ENCODE measurements around the gene NCOA1. TPM values are rescaled to one million over a fixed set of nuclear protein-coding genes. Genes with fewer than 3 reads are reported as not detected.

NCOA1 gene
- total and polyA plus RNA-seq, 2 of the 4 experiments (the other 2 are of a cell fraction): 6.7 to 11.3 TPM

DNA sequence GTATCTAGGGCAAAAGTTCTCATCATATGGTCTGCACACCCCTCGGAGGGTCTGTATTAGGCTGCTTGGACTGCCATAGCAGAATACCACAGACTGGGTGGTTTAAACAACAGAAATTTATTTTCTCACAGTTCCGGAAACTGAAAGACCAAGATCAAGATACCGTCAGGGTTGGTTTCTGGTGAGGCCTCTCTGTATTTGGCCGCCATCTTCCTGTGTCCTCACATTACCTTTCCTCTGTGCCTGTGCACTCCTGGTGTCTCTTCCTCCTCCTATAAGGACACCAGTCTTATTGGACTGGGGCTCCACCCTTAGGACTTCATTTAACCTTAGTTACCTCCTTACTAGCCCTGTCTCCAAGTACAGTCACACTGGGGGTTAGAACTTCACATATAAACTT lies 132.5 kb downstream of the NCOA1 start:
- Histone ChIP-seq H2AFZ (replicated peaks; ENCODE audit: low read length, poor library complexity) (no peak overlapping the region), H3K27ac (ENCODE audit: insufficient read depth, low read length) (no peak overlapping the region), H3K4me2 (ENCODE audit: low read depth, low read length) (no peak overlapping the region), H3K9me1 (ENCODE audit: insufficient read depth, low read length) (no peaks in the 10 kb centered on the region), H4K20me1 (ENCODE audit: insufficient read depth, low read length) (no peaks in the 10 kb centered on the region), H3K9me3 (ENCODE audit: control insufficient read depth, insufficient read depth, low read length) (no peaks in the 10 kb centered on the region), H4K8ac (ENCODE audit: low read depth in 2 of 2, low read length in 2 of 2) (no peak overlapping the region), H3K36me3 (ENCODE audit: control insufficient read depth, insufficient read depth, low read length) (no peaks in the 10 kb centered on the region), H3K79me1 (ENCODE audit: low read depth in 1 of 2, low read length in 2 of 2) (peaks cover 4 to 6% of the 10 kb centered on the region in 2 experiments; a peak in 2 of 4 replicates), H3K14ac (replicated peaks; ENCODE audit: low read depth, low read length) (no peak overlapping the region), H4K5ac (ENCODE audit: low read depth, low read length) (no peak overlapping the region), H2BK5ac (ENCODE audit: low read depth, low read length, poor library complexity, severe bottlenecking) (no peak overlapping the region), H2BK120ac (ENCODE audit: low read depth, low read length) (no peak overlapping the region), H3K4ac (ENCODE audit: low read depth, low read length) (no peak overlapping the region), H2BK15ac (ENCODE audit: low read depth, low read length) (no peak overlapping the region), H3K18ac (ENCODE audit: low read depth, low read length) (no peak overlapping the region), H2AK5ac (ENCODE audit: low read depth, low read length) (no peak overlapping the region), H3K27me3 (ENCODE audit: control insufficient read depth, insufficient read depth, low read length) (no peaks in the 10 kb centered on the region), H2BK20ac (ENCODE audit: low read depth, low read length) (no peak overlapping the region), H3K9ac (ENCODE audit: low read depth, low read length) (no peak overlapping the region), H3K4me1 (ENCODE audit: control insufficient read depth, insufficient read depth, low read length) (no peaks in the 10 kb centered on the region), H3K56ac (ENCODE audit: extremely low read depth, insufficient read depth, low read length) (no peak overlapping the region), H3K4me3 (ENCODE audit: insufficient read depth, low read depth, low read length) (no peak overlapping the region), H2AK9ac (replicated peaks; ENCODE audit: low read depth, low read length, poor library complexity) (no peak overlapping the region), H4K91ac (ENCODE audit: insufficient read depth, low read depth, low read length) (no peak overlapping the region), H3K23ac (ENCODE audit: low read depth, low read length) (no peak overlapping the region)
- DNase-seq (no peak), ATAC-seq (ENCODE audit: low read depth) (no peak)
- WGBS, 2 experiments (ENCODE audit: extremely low coverage in 2 of 2, insufficient read length in 1 of 2): 100% methylated on average over 2 of the region's 4 CpGs; no CpG with 5 or more reads in 1 of the 2 experiments
- BruUV-seq (replicated peaks): no TSS peak
- in situ Hi-C loops (cut with MboI; ENCODE audit: low sequenced_read_pairs) (no loop called here), dilution Hi-C loops (cut with HindIII; ENCODE audit: low sequenced_read_pairs, unreplicated experiment) (no loop called here), intact Hi-C loops (cut with micrococcal nuclease) (no loop called here)
- TF ChIP-seq RCOR1 (IDR thresholded peaks at IDR 0.05; ENCODE audit: insufficient replicate concordance, low read length) (no peak), FOS (IDR thresholded peaks at IDR 0.05; ENCODE audit: low read depth, low read length) (no peak), POLR2A (IDR thresholded peaks at IDR 0.05; ENCODE audit: low read depth, low read length) (no peak), RFX5 (IDR thresholded peaks at IDR 0.05; ENCODE audit: low read depth, low read length) (no peak), CHD1 (IDR thresholded peaks at IDR 0.05; ENCODE audit: low read depth, low read length) (no peak), MAFK (IDR thresholded peaks at IDR 0.05; ENCODE audit: low read depth, low read length) (no peak), NFE2L2 (IDR thresholded peaks at IDR 0.05; ENCODE audit: low read depth, low read length) (no peak), CEBPB (IDR thresholded peaks at IDR 0.05; ENCODE audit: low read depth, low read length) (no peak), BHLHE40 (IDR thresholded peaks at IDR 0.05; ENCODE audit: low read depth, low read length) (no peak), MAZ (IDR thresholded peaks at IDR 0.05; ENCODE audit: borderline replicate concordance, low read depth, low read length) (no peak)
- TF ChIP-seq, protein P1, sequence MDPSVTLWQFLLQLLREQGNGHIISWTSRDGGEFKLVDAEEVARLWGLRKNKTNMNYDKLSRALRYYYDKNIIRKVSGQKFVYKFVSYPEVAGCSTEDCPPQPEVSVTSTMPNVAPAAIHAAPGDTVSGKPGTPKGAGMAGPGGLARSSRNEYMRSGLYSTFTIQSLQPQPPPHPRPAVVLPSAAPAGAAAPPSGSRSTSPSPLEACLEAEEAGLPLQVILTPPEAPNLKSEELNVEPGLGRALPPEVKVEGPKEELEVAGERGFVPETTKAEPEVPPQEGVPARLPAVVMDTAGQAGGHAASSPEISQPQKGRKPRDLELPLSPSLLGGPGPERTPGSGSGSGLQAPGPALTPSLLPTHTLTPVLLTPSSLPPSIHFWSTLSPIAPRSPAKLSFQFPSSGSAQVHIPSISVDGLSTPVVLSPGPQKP (IDR thresholded peaks at IDR 0.05; ENCODE audit: borderline replicate concordance, low read depth, low read length): no peak
- TF ChIP-seq, protein P2, sequence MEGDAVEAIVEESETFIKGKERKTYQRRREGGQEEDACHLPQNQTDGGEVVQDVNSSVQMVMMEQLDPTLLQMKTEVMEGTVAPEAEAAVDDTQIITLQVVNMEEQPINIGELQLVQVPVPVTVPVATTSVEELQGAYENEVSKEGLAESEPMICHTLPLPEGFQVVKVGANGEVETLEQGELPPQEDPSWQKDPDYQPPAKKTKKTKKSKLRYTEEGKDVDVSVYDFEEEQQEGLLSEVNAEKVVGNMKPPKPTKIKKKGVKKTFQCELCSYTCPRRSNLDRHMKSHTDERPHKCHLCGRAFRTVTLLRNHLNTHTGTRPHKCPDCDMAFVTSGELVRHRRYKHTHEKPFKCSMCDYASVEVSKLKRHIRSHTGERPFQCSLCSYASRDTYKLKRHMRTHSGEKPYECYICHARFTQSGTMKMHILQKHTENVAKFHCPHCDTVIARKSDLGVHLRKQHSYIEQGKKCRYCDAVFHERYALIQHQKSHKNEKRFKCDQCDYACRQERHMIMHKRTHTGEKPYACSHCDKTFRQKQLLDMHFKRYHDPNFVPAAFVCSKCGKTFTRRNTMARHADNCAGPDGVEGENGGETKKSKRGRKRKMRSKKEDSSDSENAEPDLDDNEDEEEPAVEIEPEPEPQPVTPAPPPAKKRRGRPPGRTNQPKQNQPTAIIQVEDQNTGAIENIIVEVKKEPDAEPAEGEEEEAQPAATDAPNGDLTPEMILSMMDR (conservative IDR thresholded peaks at IDR 0.05; ENCODE audit: low read depth, low read length): no peak
- TF ChIP-seq, protein P3, sequence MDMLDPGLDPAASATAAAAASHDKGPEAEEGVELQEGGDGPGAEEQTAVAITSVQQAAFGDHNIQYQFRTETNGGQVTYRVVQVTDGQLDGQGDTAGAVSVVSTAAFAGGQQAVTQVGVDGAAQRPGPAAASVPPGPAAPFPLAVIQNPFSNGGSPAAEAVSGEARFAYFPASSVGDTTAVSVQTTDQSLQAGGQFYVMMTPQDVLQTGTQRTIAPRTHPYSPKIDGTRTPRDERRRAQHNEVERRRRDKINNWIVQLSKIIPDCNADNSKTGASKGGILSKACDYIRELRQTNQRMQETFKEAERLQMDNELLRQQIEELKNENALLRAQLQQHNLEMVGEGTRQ (IDR thresholded peaks at IDR 0.05; ENCODE audit: low read depth, low read length): no peak
- POLR2A ChIA-PET (ENCODE audit: unreplicated experiment): no interaction called here
- CTCF ChIA-PET: no interaction called here

Data from IMR-90 (cell line).